ENCODE measurements around the gene RARB. TPM values are rescaled to one million over a fixed set of nuclear protein-coding genes. Genes with fewer than 3 reads are reported as not detected.

The RARB gene
- total RNA-seq, 3 donors from 2014 or later, result 1.2 to 8.7 (median 1.9) TPM

DNA sequence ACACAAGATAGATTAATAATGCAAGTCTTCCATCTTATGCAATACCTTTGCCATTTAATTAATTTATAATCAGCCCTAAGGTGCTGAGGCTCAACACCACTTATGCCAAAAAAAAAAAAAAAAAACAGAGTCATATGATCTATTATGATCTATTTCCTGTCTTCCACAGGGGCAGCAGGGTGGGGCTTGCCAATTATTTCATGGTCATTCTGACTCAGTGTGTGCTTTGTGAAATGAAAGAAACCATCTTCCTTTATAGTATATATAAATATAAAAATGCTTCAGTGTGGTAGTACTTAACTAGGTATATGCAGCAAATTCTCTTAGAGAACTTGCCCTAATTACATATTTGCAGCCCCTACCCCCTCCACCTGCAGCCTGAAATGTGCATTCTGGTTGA is 7.2 kb upstream of the RARB start:
- Histone ChIP-seq H3K36me3 (ENCODE audit: low read depth) (no peaks in the 10 kb centered on the region), H3K4me3 (no peak overlapping the region), H3K4me1 (ENCODE audit: low read depth) (no peaks in the 10 kb centered on the region), H3K9me3 (no peaks in the 10 kb centered on the region)
- intact Hi-C loops (cut with DNase I, micrococcal nuclease), result no loop called here
- TF ChIP-seq, protein P1, sequence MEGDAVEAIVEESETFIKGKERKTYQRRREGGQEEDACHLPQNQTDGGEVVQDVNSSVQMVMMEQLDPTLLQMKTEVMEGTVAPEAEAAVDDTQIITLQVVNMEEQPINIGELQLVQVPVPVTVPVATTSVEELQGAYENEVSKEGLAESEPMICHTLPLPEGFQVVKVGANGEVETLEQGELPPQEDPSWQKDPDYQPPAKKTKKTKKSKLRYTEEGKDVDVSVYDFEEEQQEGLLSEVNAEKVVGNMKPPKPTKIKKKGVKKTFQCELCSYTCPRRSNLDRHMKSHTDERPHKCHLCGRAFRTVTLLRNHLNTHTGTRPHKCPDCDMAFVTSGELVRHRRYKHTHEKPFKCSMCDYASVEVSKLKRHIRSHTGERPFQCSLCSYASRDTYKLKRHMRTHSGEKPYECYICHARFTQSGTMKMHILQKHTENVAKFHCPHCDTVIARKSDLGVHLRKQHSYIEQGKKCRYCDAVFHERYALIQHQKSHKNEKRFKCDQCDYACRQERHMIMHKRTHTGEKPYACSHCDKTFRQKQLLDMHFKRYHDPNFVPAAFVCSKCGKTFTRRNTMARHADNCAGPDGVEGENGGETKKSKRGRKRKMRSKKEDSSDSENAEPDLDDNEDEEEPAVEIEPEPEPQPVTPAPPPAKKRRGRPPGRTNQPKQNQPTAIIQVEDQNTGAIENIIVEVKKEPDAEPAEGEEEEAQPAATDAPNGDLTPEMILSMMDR (IDR thresholded peaks at IDR 0.05), result no peak
- DNase-seq (no peak), ATAC-seq (no peak)

DNA sequence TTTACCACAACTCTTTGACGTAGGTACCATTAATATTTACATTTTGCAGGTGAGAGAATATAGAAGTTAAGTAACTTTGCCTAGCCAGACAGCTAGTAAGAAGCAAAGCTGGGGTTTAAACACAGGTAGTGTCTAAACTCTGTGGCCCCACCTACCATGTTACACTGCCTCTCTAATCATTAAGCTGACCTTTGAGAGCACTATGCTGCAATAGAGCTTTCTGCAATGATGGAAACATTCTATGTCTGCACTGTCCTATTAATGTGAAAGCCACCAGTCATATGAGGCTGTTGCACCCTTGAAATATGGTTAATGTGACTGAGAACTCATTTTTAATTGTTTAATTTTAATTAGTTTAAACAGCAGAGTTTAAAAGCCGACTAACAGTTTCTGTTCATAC is 6.3 kb upstream of the RARB start:
- Histone ChIP-seq H3K9me3 (no peaks in the 10 kb centered on the region), H3K4me3 (no peak overlapping the region), H3K36me3 (ENCODE audit: low read depth) (no peaks in the 10 kb centered on the region), H3K4me1 (ENCODE audit: low read depth) (no peaks in the 10 kb centered on the region)
- ATAC-seq, result peak; percentile 54
- DNase-seq, result no peak
- intact Hi-C loops (cut with DNase I, micrococcal nuclease), result no loop called here
- TF ChIP-seq, protein P1 (IDR thresholded peaks at IDR 0.05), result no peak

DNA sequence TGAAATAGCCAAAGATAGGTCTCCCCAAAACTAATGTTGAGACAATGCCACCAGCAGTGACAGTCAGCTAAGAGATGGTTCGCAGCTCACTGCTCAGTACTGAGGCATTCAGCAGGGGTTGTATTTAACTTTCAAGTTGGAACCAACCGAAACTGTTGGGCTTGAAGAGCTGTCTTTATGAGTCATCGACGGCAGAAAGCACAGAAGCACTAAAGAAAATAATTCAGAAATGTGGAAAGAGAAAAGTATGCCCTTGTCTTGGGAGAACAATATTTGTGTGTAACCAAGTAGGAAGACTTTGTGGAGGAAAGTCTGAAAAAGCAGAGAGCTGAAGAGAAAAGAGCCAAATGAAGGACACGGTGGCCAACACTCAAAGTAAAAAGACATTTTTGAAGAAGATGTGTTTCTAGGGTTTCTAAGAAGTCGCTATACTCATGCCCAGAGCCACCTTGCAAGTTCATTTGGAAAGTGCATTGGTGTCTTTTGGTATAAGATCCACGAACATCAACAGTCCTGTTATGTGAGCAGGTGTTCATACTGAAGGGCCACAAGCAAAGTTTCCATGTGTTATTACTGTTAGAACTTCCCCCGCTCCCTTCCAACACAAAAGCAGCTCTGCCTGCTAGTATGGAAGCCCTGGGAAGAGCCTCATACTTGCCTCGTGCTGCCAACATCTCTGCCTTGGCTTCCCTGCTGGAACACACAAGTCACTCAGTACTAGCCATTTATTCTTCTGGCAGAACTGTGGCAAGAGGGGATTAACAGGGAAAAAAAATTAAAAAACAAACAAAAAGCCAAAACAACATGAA is 4.1 kb upstream of the RARB start:
- no peaks in the 10 kb centered on the region for H3K4me1 ChIP-seq (ENCODE audit: low read depth)
- H3K36me3 ChIP-seq (ENCODE audit: low read depth), result no peaks in the 10 kb centered on the region
- intact Hi-C loops (cut with DNase I, micrococcal nuclease), result no loop called here
- ATAC-seq (no peak), DNase-seq (no peak)
- TF ChIP-seq, protein P1 (IDR thresholded peaks at IDR 0.05), result no peak
- H3K4me3 ChIP-seq, result no peak overlapping the region
- no peaks in the 10 kb centered on the region for H3K9me3 ChIP-seq

DNA sequence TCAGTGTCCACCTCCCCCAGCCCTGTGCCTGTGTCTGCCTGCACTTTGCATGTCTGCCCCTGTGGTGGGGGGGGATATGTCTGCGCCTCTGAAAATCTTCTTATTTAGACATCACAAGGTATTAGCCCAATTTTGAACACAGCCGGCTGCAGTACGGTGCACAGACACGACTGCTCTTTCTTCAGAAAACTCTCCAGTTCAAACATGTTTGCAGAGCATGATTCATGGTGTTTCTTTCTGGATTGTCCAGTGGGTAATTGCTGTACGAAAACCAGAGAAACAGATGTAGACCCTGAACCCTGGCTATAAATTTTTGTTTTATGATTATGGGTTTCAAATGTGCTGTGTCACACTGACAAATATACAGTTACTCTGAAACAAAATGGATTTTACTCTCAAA is 3.4 kb upstream of the RARB start:
- H3K4me3 ChIP-seq, result no peak overlapping the region
- DNase-seq (no peak), ATAC-seq (peak; percentile 41)
- no peaks in the 10 kb centered on the region for H3K9me3 ChIP-seq
- H3K4me1 ChIP-seq (ENCODE audit: low read depth), result no peaks in the 10 kb centered on the region
- H3K36me3 ChIP-seq (ENCODE audit: low read depth), result no peaks in the 10 kb centered on the region
- intact Hi-C loops (cut with DNase I, micrococcal nuclease), result no loop called here
- TF ChIP-seq, protein P1 (IDR thresholded peaks at IDR 0.05), result no peak

DNA sequence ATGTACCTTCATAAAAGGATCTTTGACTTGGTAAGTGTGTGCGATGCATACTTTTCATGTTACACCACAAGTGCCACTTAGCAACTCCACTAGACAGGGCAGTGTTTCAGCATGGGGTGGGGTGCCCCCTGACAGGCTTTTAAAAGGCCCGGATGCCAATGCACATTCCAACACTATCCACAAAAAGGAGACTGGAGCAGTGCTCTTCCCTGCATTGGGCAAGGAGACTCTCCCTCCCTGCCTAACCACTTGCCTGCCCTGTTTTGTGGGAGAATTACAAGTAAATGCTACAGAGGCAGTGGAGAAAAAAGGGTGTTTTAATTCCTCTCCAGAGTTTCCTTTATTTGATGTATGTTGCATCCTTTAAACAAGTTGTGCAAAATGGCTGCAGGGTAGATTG is 1.7 kb upstream of the RARB start:
- DNase-seq (no peak), ATAC-seq (no peak)
- no peaks in the 10 kb centered on the region for H3K9me3 ChIP-seq
- H3K4me1 ChIP-seq (ENCODE audit: low read depth), result no peaks in the 10 kb centered on the region
- TF ChIP-seq, protein P1 (IDR thresholded peaks at IDR 0.05), result no peak
- H3K36me3 ChIP-seq (ENCODE audit: low read depth), result no peaks in the 10 kb centered on the region
- intact Hi-C loops (cut with DNase I, micrococcal nuclease), result no loop called here
- H3K4me3 ChIP-seq, result no peak overlapping the region
